Loucy (cell line): ENCODE data around the gene SIAH2.

ENCODE experiments used
- H2AFZ ChIP-seq: fragments of 200-600 bp; sonication (generic); 2 replicates; pipeline ENCODE4 v1.6.0; 2016; ENCODE audit warnings: antibody characterized with exemption, mild to moderate bottlenecking, low read length, moderate library complexity
- H3F3A ChIP-seq: fragments of 200-600 bp; 2 replicates; pipeline ENCODE4 v1.6.0; 2016; ENCODE audit warnings: antibody characterized with exemption, low read depth, mild to moderate bottlenecking
- H3K27me3 ChIP-seq: fragments of 200-600 bp; sonication (generic); 2 replicates; pipeline ENCODE4 v1.6.1; 2014; ENCODE audit warnings: low read length, mild to moderate bottlenecking; ENCODE audit not compliant: insufficient read depth, poor library complexity, severe bottlenecking
- H3K36me3 ChIP-seq: fragments of 200-600 bp; sonication (generic); 2 replicates; pipeline ENCODE4 v1.6.1; 2016; ENCODE audit warnings: low read length; ENCODE audit not compliant: insufficient read depth
- H3K4me1 ChIP-seq: fragments of 200-600 bp; sonication (generic); 2 replicates; pipeline ENCODE4 v1.5.1; 2014; ENCODE audit warnings: low read length, mild to moderate bottlenecking; ENCODE audit not compliant: insufficient read depth, poor library complexity, severe bottlenecking
- H3K4me2 ChIP-seq: fragments of 200-600 bp; sonication (generic); 2 replicates; pipeline ENCODE4 v1.6.0; 2014; ENCODE audit warnings: antibody characterized with exemption, low read length, low read depth, mild to moderate bottlenecking; ENCODE audit not compliant: poor library complexity, severe bottlenecking
- H3K4me3 ChIP-seq: fragments of 200-600 bp; sonication (generic); 2 replicates; pipeline ENCODE4 v1.5.1; 2014; ENCODE audit warnings: low read length, mild to moderate bottlenecking, mixed read lengths; ENCODE audit not compliant: poor library complexity, severe bottlenecking
- H3K79me2 ChIP-seq: fragments of 200-600 bp; sonication (generic); 2 replicates; pipeline ENCODE4 v1.6.1; 2014; ENCODE audit warnings: low read length; ENCODE audit not compliant: insufficient read depth
- H3K9ac ChIP-seq: fragments of 200-600 bp; sonication (generic); 2 replicates; pipeline ENCODE4 v1.6.0; 2014; ENCODE audit warnings: mild to moderate bottlenecking, low read depth, low read length, moderate library complexity; ENCODE audit not compliant: poor library complexity, severe bottlenecking
- H3K9me2 ChIP-seq: fragments of 200-600 bp; sonication (generic); replicated peaks from 2 replicates; pipeline ENCODE4 v1.6.1; 2016; ENCODE audit warnings: low read depth, low read length, mixed read lengths
- H3K9me3 ChIP-seq: fragments of 200-600 bp; sonication (generic); 2 replicates; pipeline ENCODE4 v1.6.1; 2014; ENCODE audit warnings: mild to moderate bottlenecking, antibody characterized with exemption, low read length, low read depth; ENCODE audit not compliant: insufficient read depth
- H4K20me1 ChIP-seq: fragments of 200-600 bp; sonication (generic); 2 replicates; pipeline ENCODE4 v1.6.0; 2014; ENCODE audit warnings: antibody characterized with exemption, low read length, mild to moderate bottlenecking; ENCODE audit not compliant: insufficient read depth, poor library complexity, severe bottlenecking
- EZH2phosphoT487 ChIP-seq: fragments of 200-600 bp; IDR thresholded peaks from 2 replicates; pipeline ENCODE4 v1.6.1; 2018; ENCODE audit warnings: antibody characterized with exemption, mild to moderate bottlenecking, moderate library complexity, borderline replicate concordance
- TF ChIP-seq, protein P1 (sequence below): fragments of 200-600 bp; sonication (generic); conservative IDR thresholded peaks from 2 replicates; pipeline ENCODE4 v1.5.1; 2014; ENCODE audit warnings: mild to moderate bottlenecking, antibody characterized with exemption, low read length

Gene SIAH2

GRCh38 chr3:150762662-150763121 lies 277 bp downstream of the SIAH2 start:
- Histone ChIP-seq H3K4me1 (peaks cover 63% of the 10 kb centered on the region), H3K4me2 (peak overlapping the region; percentile 99)
- TF ChIP-seq EZH2phosphoT487, result no peak
- TF ChIP-seq, protein P1, sequence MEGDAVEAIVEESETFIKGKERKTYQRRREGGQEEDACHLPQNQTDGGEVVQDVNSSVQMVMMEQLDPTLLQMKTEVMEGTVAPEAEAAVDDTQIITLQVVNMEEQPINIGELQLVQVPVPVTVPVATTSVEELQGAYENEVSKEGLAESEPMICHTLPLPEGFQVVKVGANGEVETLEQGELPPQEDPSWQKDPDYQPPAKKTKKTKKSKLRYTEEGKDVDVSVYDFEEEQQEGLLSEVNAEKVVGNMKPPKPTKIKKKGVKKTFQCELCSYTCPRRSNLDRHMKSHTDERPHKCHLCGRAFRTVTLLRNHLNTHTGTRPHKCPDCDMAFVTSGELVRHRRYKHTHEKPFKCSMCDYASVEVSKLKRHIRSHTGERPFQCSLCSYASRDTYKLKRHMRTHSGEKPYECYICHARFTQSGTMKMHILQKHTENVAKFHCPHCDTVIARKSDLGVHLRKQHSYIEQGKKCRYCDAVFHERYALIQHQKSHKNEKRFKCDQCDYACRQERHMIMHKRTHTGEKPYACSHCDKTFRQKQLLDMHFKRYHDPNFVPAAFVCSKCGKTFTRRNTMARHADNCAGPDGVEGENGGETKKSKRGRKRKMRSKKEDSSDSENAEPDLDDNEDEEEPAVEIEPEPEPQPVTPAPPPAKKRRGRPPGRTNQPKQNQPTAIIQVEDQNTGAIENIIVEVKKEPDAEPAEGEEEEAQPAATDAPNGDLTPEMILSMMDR, result no peak

DNA sequence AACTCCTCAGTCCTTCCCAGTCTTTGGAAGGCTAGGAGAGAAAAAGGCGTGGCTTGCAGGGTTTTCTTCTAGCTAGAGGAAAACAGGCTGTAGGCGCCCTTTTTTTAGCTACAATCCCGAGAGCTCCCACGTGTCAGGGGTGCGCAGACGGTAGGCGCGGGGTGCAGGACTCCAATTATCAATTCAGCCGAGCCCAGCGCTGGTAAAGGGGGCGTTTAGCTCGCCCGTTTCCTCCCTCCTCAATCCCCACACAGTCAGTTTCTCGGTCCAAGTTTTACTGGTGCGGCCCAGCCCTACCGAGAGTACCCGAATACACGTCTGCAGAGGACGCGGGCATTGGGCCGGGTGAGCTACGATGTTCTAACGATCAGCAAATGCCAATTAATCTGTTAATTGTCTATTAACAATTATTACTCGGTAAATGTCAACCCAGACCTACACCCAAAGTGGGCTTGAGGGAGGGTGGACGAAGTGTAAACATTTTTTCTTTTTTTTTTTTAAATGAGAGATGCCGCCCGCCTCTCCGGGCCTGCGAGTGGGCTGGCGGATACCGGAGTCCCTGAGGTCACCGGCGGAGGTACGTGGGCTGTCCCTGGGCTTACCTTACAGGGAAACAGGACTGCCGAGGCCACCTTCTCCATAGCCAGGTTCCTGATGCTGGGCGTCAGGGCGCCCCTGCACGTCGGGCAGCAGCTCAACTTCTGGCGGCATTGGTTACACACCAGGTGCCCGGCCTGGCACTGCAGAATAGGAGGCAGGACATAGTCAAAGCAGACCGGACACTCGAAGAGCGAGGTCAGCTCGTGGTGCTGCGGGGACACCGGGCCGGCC lies 923 bp downstream of the SIAH2 start:
- no peaks in the 10 kb centered on the region for H3K9me3 ChIP-seq
- H3F3A ChIP-seq, result no peaks in the 10 kb centered on the region
- 0 out of 2 replicates have a peak overlapping the region, but pooled peaks have one; percentile 0 for H2AFZ ChIP-seq
- H3K79me2 ChIP-seq, result peaks cover 62% of the 10 kb centered on the region
- H3K9me2 ChIP-seq, result no peaks in the 10 kb centered on the region
- TF ChIP-seq, protein P1, result no peak
- TF ChIP-seq EZH2phosphoT487, result no peak
- H3K4me1 ChIP-seq, result peaks cover 69% of the 10 kb centered on the region
- no peaks in the 10 kb centered on the region for H3K27me3 ChIP-seq
- peak overlapping the region; percentile 90 for H3K9ac ChIP-seq
- peak overlapping the region; percentile 99 for H3K4me2 ChIP-seq
- H3K4me3 ChIP-seq, result peak overlapping the region; percentile 88
- H3K36me3 ChIP-seq, result no peaks in the 10 kb centered on the region
- peaks cover 40% of the 10 kb centered on the region for H4K20me1 ChIP-seq

More at GRCh38 chr3:150762662-150763121, 277 bp downstream of the SIAH2 start:
- H3K27me3 ChIP-seq, result no peaks in the 10 kb centered on the region
- peaks cover 34% of the 10 kb centered on the region for H4K20me1 ChIP-seq
- no peaks in the 10 kb centered on the region for H3K9me3 ChIP-seq
- no peaks in the 10 kb centered on the region for H3K9me2 ChIP-seq
- H3F3A ChIP-seq, result no peaks in the 10 kb centered on the region
- H2AFZ ChIP-seq, result no peak overlapping the region; the same call in 1 of the 2 replicates
- H3K9ac ChIP-seq, result peak overlapping the region; percentile 90
- peak overlapping the region; percentile 88 for H3K4me3 ChIP-seq
- H3K79me2 ChIP-seq, result peaks cover 56% of the 10 kb centered on the region
- H3K36me3 ChIP-seq, result no peaks in the 10 kb centered on the region

- Histone ChIP-seq H3K4me3 (peak overlapping the region; percentile 88), H3K27me3 (no peaks in the 10 kb centered on the region), H3F3A (no peaks in the 10 kb centered on the region), H3K4me2 (peak overlapping the region; percentile 99), H3K79me2 (peaks cover 76% of the 10 kb centered on the region), H2AFZ (no peak overlapping the region), H3K9me3 (no peaks in the 10 kb centered on the region), H3K9ac (peak overlapping the region; percentile 90), H3K9me2 (no peaks in the 10 kb centered on the region), H4K20me1 (peaks cover 44% of the 10 kb centered on the region), H3K36me3 (no peaks in the 10 kb centered on the region), H3K4me1 (peaks cover 64% of the 10 kb centered on the region)
- no peak for TF ChIP-seq EZH2phosphoT487
- TF ChIP-seq, protein P1, result no peak
These were observed 2.4 kb downstream of the SIAH2 start for GRCh38 chr3:150760431-150761200.
